Measurements from ENCODE around the gene RAB33B. TPM values are rescaled to one million over a fixed set of nuclear protein-coding genes. Genes with fewer than 3 reads are reported as not detected.

RAB33B gene
- total RNA-seq, 1 donor from 2014 or later: 14.4 TPM

DNA sequence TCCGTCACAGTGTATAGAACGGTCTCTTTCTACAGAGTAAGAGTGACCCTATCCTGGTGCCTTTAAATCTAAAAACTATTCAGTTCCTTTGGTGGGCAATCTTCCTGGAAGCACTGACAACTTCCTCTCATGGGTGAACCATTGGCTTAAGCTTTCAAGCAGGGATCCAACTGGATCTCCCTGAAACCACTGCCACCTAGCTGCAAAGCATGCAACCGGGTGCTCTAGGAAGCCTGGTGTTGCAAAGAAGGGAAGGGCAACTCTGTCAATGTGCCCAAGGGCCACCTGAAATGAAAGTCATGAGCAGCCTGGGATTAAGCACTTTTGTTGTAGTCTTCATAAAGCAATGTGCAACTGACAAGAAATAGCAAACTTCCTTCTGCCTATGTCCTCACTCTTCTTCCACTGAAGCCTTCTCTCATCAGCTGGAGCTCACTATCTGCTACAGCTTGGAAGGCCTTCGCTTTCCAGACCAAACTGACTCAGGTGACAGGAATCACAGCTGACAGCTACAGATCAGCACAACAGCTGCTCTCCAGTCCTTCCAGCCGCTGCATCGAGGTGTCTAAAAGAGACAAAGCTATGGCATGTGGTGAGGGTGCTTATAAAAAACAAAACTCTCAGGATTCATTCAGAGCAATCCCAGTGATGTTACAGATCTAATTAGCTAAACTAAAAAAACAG is 55.9 kb downstream of the RAB33B start:
- no peaks in the 10 kb centered on the region for H3K27me3 Mint-ChIP-seq (ENCODE audit: insufficient read depth, low read depth)
- H3K4me1 Mint-ChIP-seq: peaks cover 17% of the 10 kb centered on the region
- no peaks in the 10 kb centered on the region for H3K9me3 Mint-ChIP-seq

DNA sequence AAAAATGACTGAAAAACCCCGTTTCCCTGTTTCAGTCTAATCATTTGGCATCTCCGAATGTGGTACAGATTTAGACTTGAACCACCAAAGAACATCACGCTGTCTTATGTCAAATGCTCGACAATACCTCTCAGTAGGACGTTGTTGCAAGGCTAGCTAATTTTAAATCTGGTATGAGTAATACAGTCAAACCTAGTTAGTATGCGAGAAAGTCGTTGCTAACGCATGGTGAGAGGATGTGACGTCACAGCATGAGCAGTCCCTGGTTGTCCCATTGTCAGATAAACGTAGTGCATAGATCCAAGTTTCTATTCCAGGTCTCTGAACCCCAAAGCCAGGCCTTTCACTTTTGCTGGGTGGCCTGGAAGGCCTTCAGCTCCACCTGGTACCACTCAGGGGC is 57.4 kb downstream of the RAB33B start:
- Histone ChIP-seq H3K4me2 (no peak overlapping the region), H3K4me3 (no peak overlapping the region), H3K79me2 (ENCODE audit: low read depth) (no peaks in the 10 kb centered on the region), H3K27me3 (no peaks in the 10 kb centered on the region), H3K9me3 (ENCODE audit: low read depth) (no peaks in the 10 kb centered on the region), H2AFZ (replicated peaks) (no peak overlapping the region), H3K4me1 (no peaks in the 10 kb centered on the region), H3K27ac (no peak overlapping the region), H3F3A (ENCODE audit: low read depth) (no peaks in the 10 kb centered on the region), H3K36me3 (no peaks in the 10 kb centered on the region), H4K20me1 (ENCODE audit: low read depth) (no peaks in the 10 kb centered on the region), H3K9ac (no peak overlapping the region)
- H3K9me3 Mint-ChIP-seq: no peaks in the 10 kb centered on the region
- H3K4me1 Mint-ChIP-seq: peaks cover 17% of the 10 kb centered on the region
- no peak overlapping the region for H3K27ac Mint-ChIP-seq
- no peak overlapping the region for H3K4me3 Mint-ChIP-seq
- peaks cover 16% of the 10 kb centered on the region for H3K36me3 Mint-ChIP-seq
- H3K27me3 Mint-ChIP-seq (ENCODE audit: insufficient read depth, low read depth): no peaks in the 10 kb centered on the region
- no peak for DNase-seq (ENCODE audit: low spot score)
- TF ChIP-seq, protein P1, sequence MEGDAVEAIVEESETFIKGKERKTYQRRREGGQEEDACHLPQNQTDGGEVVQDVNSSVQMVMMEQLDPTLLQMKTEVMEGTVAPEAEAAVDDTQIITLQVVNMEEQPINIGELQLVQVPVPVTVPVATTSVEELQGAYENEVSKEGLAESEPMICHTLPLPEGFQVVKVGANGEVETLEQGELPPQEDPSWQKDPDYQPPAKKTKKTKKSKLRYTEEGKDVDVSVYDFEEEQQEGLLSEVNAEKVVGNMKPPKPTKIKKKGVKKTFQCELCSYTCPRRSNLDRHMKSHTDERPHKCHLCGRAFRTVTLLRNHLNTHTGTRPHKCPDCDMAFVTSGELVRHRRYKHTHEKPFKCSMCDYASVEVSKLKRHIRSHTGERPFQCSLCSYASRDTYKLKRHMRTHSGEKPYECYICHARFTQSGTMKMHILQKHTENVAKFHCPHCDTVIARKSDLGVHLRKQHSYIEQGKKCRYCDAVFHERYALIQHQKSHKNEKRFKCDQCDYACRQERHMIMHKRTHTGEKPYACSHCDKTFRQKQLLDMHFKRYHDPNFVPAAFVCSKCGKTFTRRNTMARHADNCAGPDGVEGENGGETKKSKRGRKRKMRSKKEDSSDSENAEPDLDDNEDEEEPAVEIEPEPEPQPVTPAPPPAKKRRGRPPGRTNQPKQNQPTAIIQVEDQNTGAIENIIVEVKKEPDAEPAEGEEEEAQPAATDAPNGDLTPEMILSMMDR (IDR thresholded peaks at IDR 0.05): no peak
- TF ChIP-seq EZH2phosphoT487 (IDR thresholded peaks at IDR 0.05): no peak
- no peak for TF ChIP-seq EZH2 (IDR thresholded peaks at IDR 0.05)

More for the DNA sequence above, 55.9 kb downstream of the RAB33B start:
- Histone ChIP-seq H3K4me3 (no peak overlapping the region), H3K4me1 (no peaks in the 10 kb centered on the region), H2AFZ (replicated peaks) (no peak overlapping the region), H3K79me2 (ENCODE audit: low read depth) (no peaks in the 10 kb centered on the region), H3K9ac (no peak overlapping the region), H3K27ac (no peak overlapping the region), H3K36me3 (no peaks in the 10 kb centered on the region), H4K20me1 (ENCODE audit: low read depth) (no peaks in the 10 kb centered on the region), H3F3A (ENCODE audit: low read depth) (no peaks in the 10 kb centered on the region), H3K4me2 (no peak overlapping the region), H3K9me3 (ENCODE audit: low read depth) (no peaks in the 10 kb centered on the region), H3K27me3 (no peaks in the 10 kb centered on the region)
- H3K27ac Mint-ChIP-seq: no peak overlapping the region
- TF ChIP-seq EZH2phosphoT487 (IDR thresholded peaks at IDR 0.05) (no peak), EZH2 (IDR thresholded peaks at IDR 0.05) (no peak)
- TF ChIP-seq, protein P1 (IDR thresholded peaks at IDR 0.05): peak; percentile 57
- peak; percentile 59 for DNase-seq (ENCODE audit: low spot score)
- H3K36me3 Mint-ChIP-seq: peaks cover 14% of the 10 kb centered on the region
- H3K4me3 Mint-ChIP-seq: no peak overlapping the region

DNA sequence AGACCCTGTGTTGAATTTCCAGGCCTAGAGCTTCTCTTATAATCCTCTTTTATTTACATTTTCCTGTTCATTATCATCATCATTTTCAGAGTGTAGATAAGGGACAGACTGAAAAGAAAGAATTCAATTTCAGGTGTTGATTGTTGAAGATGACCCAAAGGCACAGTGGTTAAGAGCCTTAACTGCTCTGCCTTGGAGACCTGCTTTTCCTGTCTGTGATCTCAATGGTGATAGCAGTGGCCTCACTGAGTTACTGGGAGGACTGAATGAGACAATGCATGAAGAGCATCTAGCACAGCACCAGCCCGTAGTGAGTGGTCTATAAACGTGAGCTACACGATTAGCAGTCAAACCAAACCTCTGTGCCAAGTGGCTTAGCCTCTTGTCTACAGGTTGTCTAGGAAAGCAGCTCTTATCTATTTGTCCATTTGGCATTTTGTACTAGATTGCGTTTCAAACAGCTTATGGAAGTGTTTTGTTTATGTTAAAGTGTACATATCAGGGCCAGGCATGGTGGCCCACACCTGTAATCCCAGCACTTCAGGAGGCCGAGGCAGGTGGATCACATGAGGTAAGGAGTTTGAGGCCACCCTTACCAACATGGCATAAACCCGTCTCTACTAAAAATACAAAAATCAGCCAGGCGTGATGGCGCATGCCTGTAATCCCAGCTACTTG is 60.6 kb downstream of the RAB33B start:
- peaks cover 11% of the 10 kb centered on the region for H3K36me3 Mint-ChIP-seq
- no peaks in the 10 kb centered on the region for H3K36me3 ChIP-seq
- H3K4me1 Mint-ChIP-seq: peaks cover 17% of the 10 kb centered on the region
- no peaks in the 10 kb centered on the region for H3K4me1 ChIP-seq
- no peaks in the 10 kb centered on the region for H3K27me3 Mint-ChIP-seq (ENCODE audit: insufficient read depth, low read depth)
- TF ChIP-seq, protein P1 (IDR thresholded peaks at IDR 0.05): no peak
- TF ChIP-seq EZH2phosphoT487 (IDR thresholded peaks at IDR 0.05) (no peak), EZH2 (IDR thresholded peaks at IDR 0.05) (no peak)
- DNase-seq (ENCODE audit: low spot score): no peak
- no peaks in the 10 kb centered on the region for H3K9me3 Mint-ChIP-seq
- H3K9me3 ChIP-seq (ENCODE audit: low read depth): no peaks in the 10 kb centered on the region
- no peak overlapping the region for H2AFZ ChIP-seq (replicated peaks)
- H3K27ac Mint-ChIP-seq: no peak overlapping the region
- H4K20me1 ChIP-seq (ENCODE audit: low read depth): no peaks in the 10 kb centered on the region
- H3K9ac ChIP-seq: no peak overlapping the region
- H3K4me3 Mint-ChIP-seq: no peak overlapping the region
- H3K27ac ChIP-seq: no peak overlapping the region
- H3K79me2 ChIP-seq (ENCODE audit: low read depth): no peaks in the 10 kb centered on the region
- H3K4me3 ChIP-seq: no peak overlapping the region
- no peak overlapping the region for H3K4me2 ChIP-seq
- H3K27me3 ChIP-seq: no peaks in the 10 kb centered on the region
- H3F3A ChIP-seq (ENCODE audit: low read depth): no peaks in the 10 kb centered on the region
